GM21528 (cell line): ENCODE measurements around the gene LONP1.
"Not testable (repeated sequence)": the region's sequence is repeated elsewhere in the genome, so short reads cannot be mapped to it uniquely, and the experiment has no call there.

Experiments
- ATAC-seq: cut with Tn5 transposase; IDR thresholded peaks from one replicate; pipeline ENCODE4 v1.9.1; 2021; ENCODE audit warnings: mild to moderate bottlenecking, moderate library complexity; ENCODE audit not compliant: unreplicated experiment, low FRiP score

Gene LONP1

DNA sequence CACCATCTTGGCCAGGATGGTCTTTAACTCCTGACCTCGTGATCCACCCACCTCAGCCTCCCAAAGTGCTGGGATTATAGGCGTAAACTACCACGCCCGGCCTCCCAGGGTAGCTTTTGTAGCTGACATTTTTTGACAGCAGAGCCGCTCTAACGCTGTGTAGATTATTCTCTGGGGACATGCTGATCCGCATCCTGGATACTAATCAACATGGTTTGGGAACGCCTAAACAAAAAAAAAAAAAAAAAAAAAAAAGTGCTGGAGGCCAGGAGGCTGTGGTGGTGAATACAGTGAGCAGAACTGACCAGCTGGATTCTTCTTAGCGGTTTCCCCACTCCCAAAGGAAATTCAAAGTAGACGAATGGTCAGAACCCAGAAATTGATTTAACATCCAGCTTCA lies 5.1 kb downstream of the LONP1 start:
- ATAC-seq = no peak

DNA sequence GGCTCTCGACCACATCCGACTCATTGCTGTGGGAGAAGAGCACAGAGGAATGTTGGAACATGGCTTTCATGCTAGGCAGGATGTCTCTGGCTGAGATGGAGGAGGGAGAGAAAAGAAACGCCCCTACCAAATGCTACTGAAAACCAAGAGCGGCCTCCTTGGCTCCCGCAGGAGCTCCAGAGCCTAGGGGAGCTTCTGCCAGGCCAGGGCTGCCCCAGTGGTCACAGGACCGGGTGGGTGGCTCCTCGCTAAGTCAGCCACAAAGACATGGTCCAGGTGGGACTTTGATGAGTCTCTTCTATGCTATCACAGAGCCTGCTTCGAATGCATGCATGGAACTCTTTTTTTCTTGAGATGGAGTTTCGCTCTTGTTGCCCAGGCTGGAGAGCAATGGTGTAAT lies 6.7 kb downstream of the LONP1 start:
- no peak for ATAC-seq

DNA sequence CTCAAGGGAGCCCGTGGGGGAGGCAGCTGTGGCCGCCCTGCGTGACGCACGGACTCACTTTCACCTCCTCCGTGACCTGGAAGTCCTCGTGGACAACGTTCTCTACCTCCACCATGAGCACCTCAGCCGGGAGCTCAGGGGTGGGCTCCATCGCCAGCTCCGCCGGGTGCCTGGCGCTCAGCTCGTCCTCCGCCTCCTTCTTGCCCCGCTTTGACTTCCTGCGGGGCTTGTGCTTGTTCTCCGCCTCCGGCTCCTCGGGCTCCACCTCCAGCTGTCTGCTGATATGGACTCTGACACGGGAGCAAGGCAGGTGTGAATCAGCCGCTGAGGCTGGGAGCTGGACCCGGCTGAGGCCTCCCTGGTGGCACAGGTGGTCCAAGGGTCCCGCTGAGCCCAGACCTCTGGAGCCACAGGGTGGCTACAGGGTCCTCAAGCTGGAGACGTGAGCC lies 8.2 kb downstream of the LONP1 start:
- ATAC-seq = no peak

DNA sequence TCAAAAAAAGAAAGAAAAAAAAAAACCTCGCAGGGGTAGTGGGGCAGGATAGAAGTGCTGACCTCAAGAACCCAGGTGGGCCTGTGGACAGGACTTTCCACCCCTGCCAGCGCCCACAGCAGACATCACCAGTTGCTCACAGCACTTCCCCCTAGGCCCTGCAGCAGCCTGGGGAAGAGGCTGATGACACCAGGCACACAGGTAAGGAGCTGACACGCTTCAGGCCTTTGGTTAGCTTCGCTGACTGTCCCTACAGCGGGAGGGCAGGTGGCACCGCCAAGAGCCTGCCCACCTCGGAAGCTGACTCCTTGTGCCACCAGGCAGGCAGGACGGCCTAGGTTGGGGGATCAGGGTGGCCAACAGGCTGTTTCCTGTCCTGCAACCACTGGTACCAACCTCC lies 8.9 kb downstream of the LONP1 start:
- no peak for ATAC-seq

DNA sequence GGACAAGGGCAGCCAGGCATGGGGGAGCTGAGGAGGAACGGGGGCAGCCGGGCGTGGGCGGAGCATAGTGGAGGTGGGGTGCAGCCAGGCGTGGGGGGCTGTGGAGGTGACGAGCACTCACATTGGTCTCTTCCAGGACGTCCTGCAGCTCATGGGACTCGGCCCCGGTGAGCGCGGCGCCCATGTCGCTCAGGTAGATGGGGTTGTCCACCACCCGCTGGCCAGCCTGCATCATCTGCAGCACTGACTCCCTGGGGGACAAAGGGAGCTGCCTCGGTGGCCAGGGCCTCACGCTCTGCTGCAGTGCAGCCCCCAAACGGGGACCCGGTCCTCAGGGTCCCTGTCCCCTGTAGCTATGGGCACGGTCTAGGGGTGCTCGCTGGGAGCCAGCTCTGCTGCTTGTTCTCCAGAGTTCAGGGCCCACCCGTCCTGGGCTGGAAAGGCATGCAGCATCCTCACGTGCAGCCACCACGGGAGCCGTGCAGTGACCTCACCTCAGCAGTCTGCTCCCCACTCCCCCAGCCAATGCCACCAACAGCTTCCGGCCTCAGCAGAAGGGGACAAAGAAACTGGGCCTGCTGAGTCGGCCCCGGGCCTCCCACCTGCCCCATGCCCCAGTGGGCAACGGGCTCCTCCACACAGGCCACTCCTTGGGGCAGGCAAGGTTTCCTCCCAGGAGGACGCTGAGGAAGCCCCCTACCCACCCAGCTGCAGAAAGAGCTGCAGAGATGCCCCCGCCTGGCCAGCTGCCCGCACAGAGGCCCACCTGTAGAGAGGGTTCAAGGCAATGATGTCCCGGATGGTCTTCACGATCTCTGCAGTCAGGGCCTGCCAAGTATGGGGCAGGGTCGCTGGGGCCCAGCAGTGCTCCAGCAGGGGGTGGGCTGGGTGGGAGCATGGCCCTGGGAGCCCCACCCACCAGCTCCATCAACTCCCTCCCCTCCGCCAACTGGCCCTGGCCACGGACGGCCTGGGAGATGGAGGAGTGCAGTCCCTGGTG lies 12.1 kb downstream of the LONP1 start:
- no peak for ATAC-seq

DNA sequence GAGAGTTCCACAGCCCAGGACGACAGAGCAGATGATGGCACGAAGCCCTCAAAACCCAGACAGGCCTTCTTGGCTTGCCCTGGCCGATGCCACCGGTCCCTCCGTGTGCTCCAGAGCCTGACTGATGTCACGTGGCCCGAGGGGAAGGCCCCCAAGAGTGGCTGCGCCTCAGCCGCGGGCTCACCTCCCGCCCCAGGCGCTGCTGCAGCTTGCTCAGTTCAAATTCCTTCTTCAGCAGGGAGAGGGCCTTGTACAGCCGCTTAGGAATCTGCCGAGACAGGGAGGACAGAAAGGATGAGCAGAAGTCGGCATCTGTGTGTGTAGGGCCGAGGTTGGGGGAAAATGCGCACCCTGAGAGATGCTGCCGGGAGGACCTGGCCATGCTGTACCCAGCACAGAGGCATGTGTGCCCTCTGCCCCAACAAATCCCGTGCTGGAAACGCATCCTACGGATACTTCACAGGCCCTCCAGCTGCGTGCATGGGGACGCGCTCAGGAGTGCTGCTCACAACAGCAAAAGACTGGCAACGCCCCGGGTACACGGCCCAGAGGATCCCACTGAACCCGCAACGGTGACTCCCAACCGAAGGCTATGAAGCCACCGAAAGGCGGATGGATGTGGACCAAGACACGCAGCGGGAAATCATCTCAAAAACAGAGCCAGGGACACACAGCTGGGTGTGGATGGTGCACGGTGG lies 12.9 kb downstream of the LONP1 start:
- no peak for ATAC-seq

DNA sequence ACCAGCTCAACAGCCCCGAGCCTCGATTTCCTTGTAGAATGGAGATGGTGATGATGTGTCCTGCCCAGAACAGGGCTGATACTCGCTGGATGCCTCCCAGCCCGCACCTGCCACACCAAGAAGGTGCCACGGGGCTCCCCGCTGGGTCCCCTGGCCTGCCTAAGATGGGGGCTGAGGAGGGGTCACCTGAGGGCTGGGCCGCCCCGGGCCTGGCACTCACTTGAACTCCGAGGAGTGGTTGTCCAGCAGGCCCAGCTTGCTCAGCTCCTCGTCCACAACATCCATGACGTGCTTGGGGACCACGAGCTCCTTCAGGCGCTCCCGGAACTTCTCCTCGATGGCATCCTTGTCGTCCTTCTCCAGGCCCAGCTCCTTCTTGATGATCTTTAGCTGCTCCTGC lies 14.4 kb downstream of the LONP1 start:
- no peak for ATAC-seq

DNA sequence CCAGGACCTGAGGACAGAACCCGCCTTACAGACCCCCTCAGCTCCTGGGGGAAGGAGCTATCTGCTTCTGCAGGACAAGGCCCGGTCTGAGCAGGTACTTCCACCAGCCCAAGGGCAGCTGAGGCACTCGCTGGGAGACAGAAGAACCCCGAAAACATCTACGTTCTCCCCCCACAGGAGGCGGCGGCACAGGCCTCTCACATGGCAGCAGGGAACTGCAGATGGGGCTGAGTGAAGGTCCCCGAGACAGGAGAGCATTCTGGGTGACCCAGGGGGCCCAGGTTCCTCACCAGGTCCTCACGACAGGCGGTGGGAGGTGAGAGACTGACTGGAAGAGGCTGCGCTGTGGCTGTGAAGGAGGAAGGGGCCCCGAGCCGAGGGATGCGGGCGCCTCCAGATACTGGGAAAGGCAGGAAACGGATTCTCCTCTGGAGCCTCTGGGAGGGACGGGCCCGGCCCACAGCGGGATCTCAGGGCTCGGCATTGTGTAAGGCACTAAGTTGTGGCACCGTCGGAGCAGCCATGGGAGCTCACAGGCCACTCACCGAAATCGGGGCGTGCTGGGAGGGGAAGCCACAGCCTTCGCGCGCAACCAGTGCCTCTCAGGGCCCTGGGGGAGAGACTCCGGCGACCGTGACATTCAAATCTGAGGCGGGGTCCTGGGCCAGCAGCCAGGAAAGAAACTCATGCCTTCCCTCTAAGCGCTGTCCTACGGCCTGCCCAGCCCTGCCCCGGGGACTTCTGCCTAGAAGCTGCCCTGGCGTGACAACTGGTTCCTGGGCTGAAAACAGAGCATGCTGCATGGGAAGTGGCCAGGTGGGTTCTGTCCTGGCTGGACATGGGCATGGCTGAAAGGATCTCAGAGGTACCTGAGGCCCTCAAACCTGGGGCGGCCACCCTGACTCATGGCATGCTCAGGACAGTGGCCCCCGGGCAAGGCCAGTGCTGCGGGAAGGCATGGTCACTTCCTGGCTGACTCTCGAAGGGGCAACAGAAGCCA lies 15.8 kb downstream of the LONP1 start:
- no peak for ATAC-seq

DNA sequence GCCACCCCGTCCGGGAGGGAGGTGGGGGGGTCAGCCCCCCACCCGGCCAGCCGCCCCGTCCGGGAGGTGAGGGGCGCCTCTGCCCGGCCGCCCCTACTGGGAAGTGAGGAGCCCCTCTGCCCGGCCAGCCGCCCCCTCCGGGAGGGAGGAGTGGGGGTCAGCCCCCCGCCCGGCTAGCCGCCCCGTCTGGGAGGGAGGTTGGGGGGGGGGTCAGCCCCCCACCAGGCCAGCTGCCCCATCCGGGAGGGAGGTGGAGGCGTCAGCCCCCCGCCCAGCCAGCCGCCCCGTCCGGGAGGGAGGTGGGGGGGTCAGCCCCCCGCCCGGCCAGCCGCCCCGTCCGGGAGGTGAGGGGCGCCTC lies 17.9 kb downstream of the LONP1 start:
- not testable (repeated sequence) for ATAC-seq

DNA sequence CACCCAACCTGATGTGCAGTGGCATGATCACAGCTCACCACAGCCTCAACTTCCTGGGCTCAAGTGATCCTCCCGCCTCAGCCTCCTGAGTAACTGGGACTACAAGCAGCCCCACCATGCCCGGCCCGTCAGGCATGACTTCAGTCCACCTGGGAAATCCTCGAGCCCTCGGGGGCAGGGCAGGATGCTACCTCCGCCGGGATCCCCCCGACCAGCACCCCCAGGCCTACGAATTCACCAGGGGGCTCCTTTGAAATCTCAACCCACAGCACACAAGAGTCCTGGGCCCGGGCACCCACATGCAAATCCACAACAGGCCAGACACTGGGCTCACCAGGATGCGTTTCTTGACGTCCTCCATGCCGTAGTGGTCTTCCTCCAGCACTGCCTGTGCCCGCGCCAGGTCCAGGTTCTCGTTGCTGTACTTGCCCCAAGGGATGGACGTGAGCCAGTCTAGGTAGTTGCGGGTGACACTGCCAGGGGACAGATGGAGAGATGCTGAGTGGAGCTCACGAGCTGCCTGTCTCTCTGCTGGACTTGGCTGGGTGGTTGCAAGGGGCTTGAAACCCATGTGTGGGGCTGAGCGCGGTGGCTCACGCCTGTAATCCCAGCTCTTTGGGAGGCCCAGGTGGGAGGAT lies 19.4 kb downstream of the LONP1 start:
- ATAC-seq = no peak

DNA sequence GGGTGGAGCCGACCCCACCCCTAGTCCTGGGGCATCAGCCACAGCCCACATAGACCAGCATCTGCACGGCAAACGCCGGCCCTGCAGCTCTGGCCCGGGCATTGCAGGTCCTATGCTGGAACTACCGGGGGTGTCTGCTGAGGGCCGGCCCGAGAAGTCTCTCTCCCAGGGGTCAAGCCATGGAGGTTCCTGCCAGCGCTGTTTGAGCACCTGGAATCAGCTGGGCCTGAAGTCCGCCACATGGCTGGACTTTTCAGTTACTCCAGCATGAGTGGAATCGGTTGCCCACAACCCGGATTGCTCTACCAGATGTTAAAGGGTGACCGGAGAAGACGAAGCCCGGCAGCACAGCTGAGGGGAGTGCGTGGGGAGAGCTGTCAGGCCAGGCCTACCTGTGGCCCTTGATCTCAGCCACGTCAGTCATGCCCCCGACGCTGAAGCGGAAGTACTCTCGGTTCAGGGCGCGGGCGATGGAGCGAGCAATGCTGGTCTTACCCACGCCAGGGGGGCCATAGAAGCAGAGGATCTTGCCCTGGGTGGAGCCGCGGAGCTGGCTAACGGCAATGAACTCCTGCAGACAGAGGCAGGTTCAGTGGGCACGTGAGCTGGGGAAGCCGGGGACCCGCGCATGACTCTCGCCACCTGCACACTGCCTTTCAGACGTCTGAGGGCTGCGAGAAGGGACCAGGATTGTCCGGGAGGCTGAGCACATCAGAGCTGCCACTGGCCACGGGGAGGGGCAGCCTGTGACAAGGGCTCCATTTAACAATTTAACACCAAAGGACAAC lies 21.1 kb downstream of the LONP1 start:
- ATAC-seq = no peak

DNA sequence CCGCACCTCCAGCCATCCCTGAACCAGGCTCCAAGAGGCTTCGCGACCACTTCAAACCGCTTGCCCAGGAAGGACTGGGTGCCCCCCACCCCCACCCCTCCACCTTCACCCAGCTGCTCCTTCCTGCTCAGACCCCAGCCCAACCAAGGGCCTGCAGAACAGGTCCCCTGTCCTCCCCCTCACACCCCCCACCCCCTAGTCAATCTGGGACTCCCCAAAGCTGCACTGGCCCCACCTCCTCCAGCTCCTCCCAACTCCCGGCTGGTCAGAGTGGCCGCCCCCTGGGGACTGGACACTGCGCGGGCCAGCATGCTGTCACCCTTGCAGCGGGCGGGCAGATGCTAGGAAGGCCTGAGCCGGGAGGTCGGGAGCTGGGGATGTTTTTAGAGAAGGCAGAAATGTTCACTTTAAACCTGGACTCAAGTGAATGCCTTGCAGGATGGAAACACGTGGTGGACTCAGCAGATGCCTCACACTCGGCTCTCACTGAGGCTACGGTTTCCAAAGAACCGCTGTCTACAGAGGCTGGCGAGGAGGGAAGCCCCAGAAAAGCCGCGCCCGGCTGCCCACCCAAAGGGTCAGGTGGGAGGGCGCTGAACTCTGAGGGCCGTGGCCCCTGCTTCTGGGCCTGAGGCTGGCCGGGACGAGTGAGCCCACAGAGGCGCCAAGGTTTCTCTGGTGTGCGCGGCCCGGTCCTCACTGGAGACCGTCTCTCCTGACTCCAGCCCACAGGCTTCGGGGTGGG lies 21.9 kb downstream of the LONP1 start:
- ATAC-seq = no peak

DNA sequence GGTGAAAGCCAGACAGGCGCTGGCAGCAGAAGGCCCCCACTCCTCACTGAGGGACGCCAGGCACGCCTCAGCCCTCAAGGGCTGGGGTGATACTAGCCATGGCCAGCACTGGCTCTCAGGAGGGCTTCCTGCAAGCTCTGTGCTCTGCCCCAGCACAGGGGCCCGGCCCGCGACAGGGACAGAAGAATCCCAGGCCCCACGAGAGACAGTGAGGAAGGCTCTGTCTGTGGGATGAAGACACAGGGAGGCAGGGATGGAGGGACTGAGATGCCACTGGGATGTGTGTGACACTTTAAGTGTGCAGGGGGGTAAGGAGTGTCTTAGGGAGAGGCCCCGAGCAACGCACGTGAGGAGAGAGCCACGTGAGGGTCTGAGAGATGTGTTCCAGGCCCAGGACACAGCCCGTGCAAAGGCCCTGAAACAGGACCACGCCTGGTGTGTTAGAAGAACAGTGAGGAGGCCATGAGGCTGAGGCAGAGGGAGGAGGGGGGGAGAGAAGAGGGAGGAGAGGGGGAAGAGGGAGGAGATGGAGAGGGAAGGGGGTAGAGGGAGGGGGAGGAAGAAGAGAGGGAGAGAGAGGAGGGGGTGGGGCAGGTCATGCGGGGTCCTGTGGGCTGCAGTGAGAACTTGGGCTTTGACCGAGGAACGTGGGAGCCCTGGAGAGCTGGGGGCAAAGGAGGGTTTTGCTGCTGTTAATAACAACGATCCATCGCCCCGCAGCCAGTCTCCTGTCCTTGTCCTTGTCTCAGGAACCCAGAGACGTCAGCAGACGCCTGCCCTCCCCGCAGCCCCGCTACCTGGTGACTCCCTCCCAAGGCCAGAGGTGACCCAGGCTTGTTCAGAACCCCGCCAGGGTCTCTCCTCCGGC lies 22.7 kb downstream of the LONP1 start:
- no peak for ATAC-seq

DNA sequence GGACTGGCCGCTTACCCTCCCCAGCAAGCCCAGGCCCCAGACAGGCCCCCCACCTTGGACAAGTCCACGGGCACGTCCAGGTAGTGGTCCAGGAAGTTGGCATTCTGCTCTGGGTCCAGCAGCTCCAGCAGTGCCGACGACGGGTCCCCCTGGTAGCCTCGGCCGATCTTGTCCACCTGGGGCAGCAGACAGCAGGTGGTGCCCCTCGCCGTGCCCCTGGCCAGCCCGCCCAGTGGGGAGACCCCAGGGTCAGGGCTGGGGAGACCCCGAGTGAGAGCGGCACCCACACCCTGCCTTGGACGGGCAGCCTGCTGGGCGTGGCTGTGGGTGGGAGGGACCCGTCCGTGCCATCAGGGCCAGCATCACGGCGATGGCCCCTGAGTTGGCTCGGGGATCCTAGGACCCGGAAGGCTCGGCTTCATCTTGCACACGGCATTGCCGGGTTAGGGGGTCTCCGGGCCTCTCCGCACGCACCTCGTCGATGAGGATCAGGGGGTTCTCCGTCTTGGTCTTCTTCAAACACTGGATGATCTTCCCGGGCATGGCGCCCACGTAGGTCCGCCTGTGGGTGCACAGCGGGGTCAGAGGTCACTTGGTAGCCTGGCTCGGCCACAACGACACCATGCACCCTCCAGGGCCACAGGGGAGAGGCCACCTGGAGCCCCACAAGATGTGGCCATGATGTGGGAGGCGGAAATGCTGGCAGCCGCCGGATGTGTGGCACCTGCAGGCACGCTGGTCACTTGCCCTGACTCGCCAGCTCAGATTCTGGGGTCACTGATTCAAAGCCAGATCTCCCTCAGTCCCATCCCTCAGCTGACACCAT lies 23.5 kb downstream of the LONP1 start:
- ATAC-seq = no peak

DNA sequence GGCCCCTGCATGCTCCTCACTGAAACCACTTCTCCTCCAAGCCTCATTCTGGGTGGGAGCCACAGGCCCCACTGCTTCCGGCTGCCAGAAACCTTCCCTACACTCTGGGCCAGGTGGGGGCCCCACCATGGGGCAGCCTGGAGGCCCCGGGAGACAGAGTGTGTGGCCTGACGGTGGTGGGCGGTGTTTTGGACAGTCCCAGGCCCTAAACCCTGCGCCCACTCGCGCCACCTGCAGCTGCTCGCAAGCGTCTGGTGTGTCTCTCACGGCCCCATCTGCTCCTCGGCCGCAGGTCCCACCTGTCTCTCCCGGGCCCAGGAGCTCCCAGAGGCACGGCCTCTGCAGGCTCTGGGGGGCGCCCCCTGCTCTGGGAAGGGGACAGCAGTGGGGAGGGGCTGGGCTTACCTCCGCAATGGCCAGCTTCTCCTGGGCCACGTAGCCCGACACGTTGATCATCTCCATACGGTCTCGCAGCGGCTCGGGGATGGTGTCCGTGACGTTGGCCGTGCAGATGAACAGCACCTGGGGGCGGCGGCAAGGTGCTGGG lies 24.2 kb downstream of the LONP1 start:
- ATAC-seq = no peak

DNA sequence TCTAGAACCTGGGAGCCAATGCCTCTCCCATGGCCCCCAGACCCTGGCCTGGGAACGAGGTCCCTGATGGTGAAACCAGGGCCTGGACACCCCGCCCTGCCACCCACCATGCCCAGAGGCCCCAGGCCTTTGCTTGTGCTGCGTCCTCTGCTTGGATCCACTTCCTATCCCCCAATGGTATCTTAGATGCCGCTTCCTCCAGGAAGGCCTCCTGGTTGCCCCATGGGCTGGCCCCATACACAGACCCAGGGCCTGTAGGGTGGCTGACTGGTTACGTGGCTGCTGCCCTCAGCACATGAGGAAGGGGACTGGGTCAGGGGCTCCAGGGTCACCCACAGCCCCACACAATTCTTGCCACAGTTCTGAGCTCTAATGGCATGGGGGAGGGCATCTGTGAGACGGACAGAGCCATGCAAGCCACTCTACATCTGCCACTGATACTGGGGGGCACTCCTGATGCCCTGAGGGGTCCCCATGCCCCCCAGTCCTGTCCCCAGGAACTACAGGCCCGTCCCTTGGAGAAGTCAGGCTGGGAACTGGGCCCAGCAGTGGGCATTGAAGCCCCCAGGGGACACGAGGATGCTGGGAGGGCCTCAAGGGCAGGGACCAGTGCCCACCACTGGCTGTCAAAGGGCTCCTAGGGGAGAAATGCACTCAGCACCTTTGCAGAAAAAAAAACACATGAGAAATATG lies 24.8 kb downstream of the LONP1 start:
- no peak for ATAC-seq
